Measurements from ENCODE around the gene RSPH6A.

The RSPH6A gene

GRCh38 chr19:45862564-45863334, 47.6 kb upstream of the RSPH6A start, which contains the start of gene SYMPK (continued):
- TF ChIP-seq ZNF518A (tag by site-specific recombination; conservative IDR thresholded peaks at IDR 0.05; ENCODE audit: low read depth) (no peak), ZNF394 (tag by site-specific recombination; IDR thresholded peaks at IDR 0.05; ENCODE audit: borderline replicate concordance) (peak; percentile 19; the same call in 1 of the 2 replicates), ZNF514 (tag by site-specific recombination; IDR thresholded peaks at IDR 0.05) (no peak), ZNF639 (tag by site-specific recombination; IDR thresholded peaks at IDR 0.05) (no peak), ZNF48 (tag by site-specific recombination; IDR thresholded peaks at IDR 0.05) (no peak), ZXDB (tag by site-specific recombination; IDR thresholded peaks at IDR 0.05) (peak; percentile 57), PRDM4 (tag by site-specific recombination; IDR thresholded peaks at IDR 0.05) (no peak), ZNF785 (tag by site-specific recombination; IDR thresholded peaks at IDR 0.05) (no peak), ZFP37 (tag by site-specific recombination; IDR thresholded peaks at IDR 0.05) (peak; percentile 90), ZNF280D (tag by site-specific recombination; IDR thresholded peaks at IDR 0.05) (no peak), CTCF (tag by site-specific recombination; IDR thresholded peaks at IDR 0.05) (no peak; the same call in 1 of the 2 replicates), ZNF777 (tag by site-specific recombination; IDR thresholded peaks at IDR 0.05; ENCODE audit: borderline replicate concordance) (peak; percentile 93), GLIS1 (tag by site-specific recombination; IDR thresholded peaks at IDR 0.05) (no peak), HOXD13 (CRISPR knock-in tag; IDR thresholded peaks at IDR 0.05; ENCODE audit: borderline replicate concordance) (no peak), GLI2 (tag by site-specific recombination; IDR thresholded peaks at IDR 0.05; ENCODE audit: borderline replicate concordance, low read depth) (no peak), ZNF10 (tag by site-specific recombination; IDR thresholded peaks at IDR 0.05) (no peak), ZNF121 (tag by site-specific recombination; IDR thresholded peaks at IDR 0.05) (no peak), KLF1 (tag by site-specific recombination; IDR thresholded peaks at IDR 0.05) (peak; percentile 67), ZNF670 (tag by site-specific recombination; IDR thresholded peaks at IDR 0.05; ENCODE audit: low read depth) (no peak), ZNF133 (tag by site-specific recombination; IDR thresholded peaks at IDR 0.05) (no peak), ATF2 (tag by site-specific recombination; IDR thresholded peaks at IDR 0.05; ENCODE audit: low read depth) (no peak), ZNF555 (tag by site-specific recombination; conservative IDR thresholded peaks at IDR 0.05) (no peak), ZNF391 (tag by site-specific recombination; IDR thresholded peaks at IDR 0.05; ENCODE audit: borderline replicate concordance, low read depth) (no peak), RBAK (tag by site-specific recombination; IDR thresholded peaks at IDR 0.05) (no peak)

Data from HEK293 (cell line).